Astrocyte (in vitro differentiated cells and primary cell): ENCODE measurements around the gene FREM3. TPM values are rescaled to one million over a fixed set of nuclear protein-coding genes. Genes with fewer than 3 reads are reported as not detected.

ENCODE experiments used
- DNase-seq: peaks from one replicate; pipeline ENCODE4 v3.0.0-alpha.2; 2010; ENCODE audit warnings: low read depth
- FAIRE-seq: peaks from 2 replicates; lab custom pipeline; 2011; peaks lifted over from hg19 to GRCh38; lab: Jason Lieb, UNC
- H2AFZ ChIP-seq: 2 replicates; pipeline ENCODE4 v1.6.0; 2012; ENCODE audit warnings: low read depth, low read length, inconsistent platforms
- H3K27ac ChIP-seq: 2 replicates; pipeline ENCODE4 v1.5.1; 2011; ENCODE audit warnings: low read depth, low read length, inconsistent platforms
- H3K27me3 ChIP-seq: 2 replicates; pipeline ENCODE4 v1.6.0; 2011; ENCODE audit warnings: low read length, inconsistent platforms; ENCODE audit not compliant: insufficient read depth
- H3K36me3 ChIP-seq: 2 replicates; pipeline ENCODE4 v1.5.1; 2011; ENCODE audit warnings: low read length, inconsistent platforms; ENCODE audit not compliant: insufficient read depth
- H3K4me1 ChIP-seq: 2 replicates; pipeline ENCODE4 v1.5.1; 2011; ENCODE audit warnings: low read length, inconsistent platforms; ENCODE audit not compliant: insufficient read depth
- H3K4me2 ChIP-seq: 2 replicates; pipeline ENCODE4 v1.6.0; 2012; ENCODE audit warnings: low read length, inconsistent platforms
- H3K4me3 ChIP-seq: 2 replicates; pipeline ENCODE4 v1.5.1; 2011; ENCODE audit warnings: low read depth, mild to moderate bottlenecking, low read length, inconsistent platforms; ENCODE audit not compliant: insufficient read depth
- H3K79me2 ChIP-seq: 2 replicates; pipeline ENCODE4 v1.6.0; 2012; ENCODE audit warnings: mild to moderate bottlenecking, low read length, inconsistent platforms; ENCODE audit not compliant: insufficient read depth
- H3K9ac ChIP-seq: 2 replicates; pipeline ENCODE4 v1.6.0; 2012; ENCODE audit warnings: mild to moderate bottlenecking, low read length, inconsistent platforms
- H3K9me3 ChIP-seq: 2 replicates; pipeline ENCODE4 v1.5.1; 2012; ENCODE audit warnings: low read depth, mild to moderate bottlenecking, low read length, inconsistent platforms; ENCODE audit not compliant: insufficient read depth
- H4K20me1 ChIP-seq: 2 replicates; pipeline ENCODE4 v1.6.0; 2012; ENCODE audit warnings: low read length, inconsistent platforms; ENCODE audit not compliant: insufficient read depth
- H3K27ac Mint-ChIP-seq: one replicate; pipeline ENCODE4 v1.8.0; 2021; ENCODE audit warnings: mild to moderate bottlenecking, mixed read lengths; ENCODE audit not compliant: unreplicated experiment
- H3K27me3 Mint-ChIP-seq: one replicate; pipeline ENCODE4 v1.8.0; 2021; ENCODE audit warnings: low read depth, mixed read lengths; ENCODE audit not compliant: unreplicated experiment
- H3K36me3 Mint-ChIP-seq: one replicate; pipeline ENCODE4 v1.8.0; 2021; ENCODE audit warnings: low read depth, mixed read lengths; ENCODE audit not compliant: unreplicated experiment
- H3K4me1 Mint-ChIP-seq: one replicate; pipeline ENCODE4 v1.8.0; 2021; ENCODE audit warnings: low read depth, mixed read lengths; ENCODE audit not compliant: unreplicated experiment
- H3K4me3 Mint-ChIP-seq: one replicate; pipeline ENCODE4 v1.8.0; 2021; ENCODE audit warnings: mild to moderate bottlenecking, moderate library complexity, mixed read lengths; ENCODE audit not compliant: unreplicated experiment
- H3K9me3 Mint-ChIP-seq: one replicate; pipeline ENCODE4 v1.8.0; 2021; ENCODE audit warnings: mild to moderate bottlenecking, mixed read lengths; ENCODE audit not compliant: unreplicated experiment
- EZH2 ChIP-seq: IDR thresholded peaks from 2 replicates; pipeline ENCODE4 v1.6.1; 2012; ENCODE audit warnings: mild to moderate bottlenecking, low read length, inconsistent platforms; ENCODE audit not compliant: insufficient read depth
- total RNA-seq: library from RNA; stranded (reverse); gene quantifications from 2 replicates; pipeline ENCODE4 v1.2.1, GENCODE V29; 2021
- TF ChIP-seq, protein P1 (sequence below): IDR thresholded peaks from 2 replicates; pipeline ENCODE4 v1.5.1; 2011; ENCODE audit warnings: low read depth, mild to moderate bottlenecking, inconsistent platforms, low read length, moderate library complexity; ENCODE audit not compliant: insufficient read depth

FREM3 gene
- total RNA-seq, 1 donor from 2014 or later = not detected

GRCh38 chr4:143609492-143609891 is 91.0 kb downstream of the FREM3 start:
- no peak overlapping the region for H3K4me3 Mint-ChIP-seq
- Histone ChIP-seq H3K4me3 (no peak overlapping the region), H3K27ac (no peak overlapping the region), H3K36me3 (no peaks in the 10 kb centered on the region), H3K4me1 (no peaks in the 10 kb centered on the region), H3K27me3 (peaks cover 41% of the 10 kb centered on the region), H3K9ac (no peak overlapping the region), H3K79me2 (no peaks in the 10 kb centered on the region), H2AFZ (no peak overlapping the region), H3K4me2 (no peak overlapping the region), H3K9me3 (no peaks in the 10 kb centered on the region), H4K20me1 (no peaks in the 10 kb centered on the region)
- peaks cover 29% of the 10 kb centered on the region for H3K27me3 Mint-ChIP-seq
- TF ChIP-seq EZH2 = no peak
- TF ChIP-seq, protein P1, sequence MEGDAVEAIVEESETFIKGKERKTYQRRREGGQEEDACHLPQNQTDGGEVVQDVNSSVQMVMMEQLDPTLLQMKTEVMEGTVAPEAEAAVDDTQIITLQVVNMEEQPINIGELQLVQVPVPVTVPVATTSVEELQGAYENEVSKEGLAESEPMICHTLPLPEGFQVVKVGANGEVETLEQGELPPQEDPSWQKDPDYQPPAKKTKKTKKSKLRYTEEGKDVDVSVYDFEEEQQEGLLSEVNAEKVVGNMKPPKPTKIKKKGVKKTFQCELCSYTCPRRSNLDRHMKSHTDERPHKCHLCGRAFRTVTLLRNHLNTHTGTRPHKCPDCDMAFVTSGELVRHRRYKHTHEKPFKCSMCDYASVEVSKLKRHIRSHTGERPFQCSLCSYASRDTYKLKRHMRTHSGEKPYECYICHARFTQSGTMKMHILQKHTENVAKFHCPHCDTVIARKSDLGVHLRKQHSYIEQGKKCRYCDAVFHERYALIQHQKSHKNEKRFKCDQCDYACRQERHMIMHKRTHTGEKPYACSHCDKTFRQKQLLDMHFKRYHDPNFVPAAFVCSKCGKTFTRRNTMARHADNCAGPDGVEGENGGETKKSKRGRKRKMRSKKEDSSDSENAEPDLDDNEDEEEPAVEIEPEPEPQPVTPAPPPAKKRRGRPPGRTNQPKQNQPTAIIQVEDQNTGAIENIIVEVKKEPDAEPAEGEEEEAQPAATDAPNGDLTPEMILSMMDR = no peak
- no peaks in the 10 kb centered on the region for H3K9me3 Mint-ChIP-seq
- no peaks in the 10 kb centered on the region for H3K4me1 Mint-ChIP-seq
- H3K27ac Mint-ChIP-seq = no peak overlapping the region
- FAIRE-seq = no peak
- no peaks in the 10 kb centered on the region for H3K36me3 Mint-ChIP-seq
- no peak for DNase-seq

GRCh38 chr4:143606480-143606879 is 94.0 kb downstream of the FREM3 start:
- no peak overlapping the region for H3K9ac ChIP-seq
- H3K27me3 ChIP-seq = peaks cover 24% of the 10 kb centered on the region
- H3K79me2 ChIP-seq = no peaks in the 10 kb centered on the region
- TF ChIP-seq, protein P1 = no peak
- no peak for TF ChIP-seq EZH2
- Mint-ChIP-seq H3K27me3 (peaks cover 15% of the 10 kb centered on the region), H3K36me3 (no peaks in the 10 kb centered on the region), H3K4me3 (no peak overlapping the region), H3K4me1 (no peaks in the 10 kb centered on the region), H3K9me3 (no peaks in the 10 kb centered on the region), H3K27ac (no peak overlapping the region)
- no peak overlapping the region for H3K4me3 ChIP-seq
- FAIRE-seq (no peak), DNase-seq (no peak)
- H3K4me2 ChIP-seq = no peak overlapping the region
- no peak overlapping the region for H3K27ac ChIP-seq
- no peaks in the 10 kb centered on the region for H3K36me3 ChIP-seq
- H3K4me1 ChIP-seq = no peaks in the 10 kb centered on the region
- H2AFZ ChIP-seq = no peak overlapping the region
- no peaks in the 10 kb centered on the region for H3K9me3 ChIP-seq
- H4K20me1 ChIP-seq = no peaks in the 10 kb centered on the region

- Histone ChIP-seq H2AFZ (no peak overlapping the region), H3K9me3 (no peaks in the 10 kb centered on the region), H3K27ac (no peak overlapping the region), H3K27me3 (peaks cover 7% of the 10 kb centered on the region), H3K79me2 (no peaks in the 10 kb centered on the region), H3K4me3 (no peak overlapping the region), H3K36me3 (no peaks in the 10 kb centered on the region), H3K9ac (no peak overlapping the region), H3K4me1 (no peaks in the 10 kb centered on the region), H3K4me2 (no peak overlapping the region), H4K20me1 (no peaks in the 10 kb centered on the region)
- no peaks in the 10 kb centered on the region for H3K36me3 Mint-ChIP-seq
- FAIRE-seq = no peak
- DNase-seq = no peak
- H3K9me3 Mint-ChIP-seq = peaks cover 2% of the 10 kb centered on the region
- no peaks in the 10 kb centered on the region for H3K4me1 Mint-ChIP-seq
- peaks cover 11% of the 10 kb centered on the region for H3K27me3 Mint-ChIP-seq
- no peak overlapping the region for H3K27ac Mint-ChIP-seq
- no peak overlapping the region for H3K4me3 Mint-ChIP-seq
- TF ChIP-seq, protein P1 = no peak
- no peak for TF ChIP-seq EZH2
Measured at GRCh38 chr4:143599827-143600226, 100.6 kb downstream of the FREM3 start.
